Right renal pelvis (tissue), 4 donors: Measurements from ENCODE around the gene LBR. TPM values are rescaled to one million over a fixed set of nuclear protein-coding genes. Genes with fewer than 3 reads are reported as not detected.
"Not testable (repeated sequence)": the region's sequence is repeated elsewhere in the genome, so short reads cannot be mapped to it uniquely, and the experiment has no call there.

Experiments used
- DNase-seq, 4 donors: peaks; one replicate each; pipeline ENCODE4 v3.0.0-alpha.2; 2013; ENCODE audit warnings: low read depth in 4 of 4, low spot score in 3 of 4, missing footprints in 1 of 4
- polyA plus RNA-seq, 4 donors: library from polyadenylated mRNA; unstranded; fragments of 120-200 nt; gene quantifications; one replicate each; pipeline ENCODE4 v1.2.1, GENCODE V29; 2013; ENCODE audit not compliant: insufficient read length in 4 of 4

LBR gene
- polyA plus RNA-seq: 100 to 1,000 TPM in 1 of 4 donors, 10 to 100 TPM in 3; 84.8 to 104 (median 93.6) TPM

GRCh38 chr1:225427235-225428067 is at the start of gene LBR:
TSS of gene LBR (minus strand) at chr1:225428038. CDS start at chr1:225424075, 3,963 bp downstream.
- DNase-seq: peak in 1 of 4 donors; percentile 48

GRCh38 chr1:225477296-225477911 is 49.6 kb upstream of the LBR start:
- no peak for DNase-seq

DNA sequence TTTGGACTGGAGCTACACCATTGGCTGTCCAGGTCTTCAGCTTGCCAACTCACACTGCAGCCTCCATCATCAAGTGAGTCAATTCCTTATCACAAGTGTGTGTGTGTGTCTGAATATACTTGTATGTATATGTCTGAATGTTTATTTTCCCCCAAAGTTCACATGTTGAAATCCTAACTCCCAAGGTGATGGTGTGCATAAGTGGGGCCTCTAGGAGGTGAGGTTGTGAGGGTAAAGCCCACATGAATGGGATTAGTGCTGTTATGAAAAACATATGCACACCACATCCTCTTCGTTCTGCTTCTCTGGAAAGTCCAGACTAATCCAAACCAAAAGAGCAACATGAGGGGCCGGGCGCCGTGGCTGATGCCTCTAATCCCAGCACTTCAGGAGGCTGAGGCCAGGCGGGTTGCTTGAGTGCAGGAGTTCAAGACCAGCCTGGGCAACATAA is 48.7 kb upstream of the LBR start:
- no peak for DNase-seq

- DNase-seq: no peak
Observed at GRCh38 chr1:225476100-225476511, 48.3 kb upstream of the LBR start.

- peak; percentile 47 to 79 (median 50) for DNase-seq
Observed at GRCh38 chr1:225474986-225475820, 47.4 kb upstream of the LBR start.

DNA sequence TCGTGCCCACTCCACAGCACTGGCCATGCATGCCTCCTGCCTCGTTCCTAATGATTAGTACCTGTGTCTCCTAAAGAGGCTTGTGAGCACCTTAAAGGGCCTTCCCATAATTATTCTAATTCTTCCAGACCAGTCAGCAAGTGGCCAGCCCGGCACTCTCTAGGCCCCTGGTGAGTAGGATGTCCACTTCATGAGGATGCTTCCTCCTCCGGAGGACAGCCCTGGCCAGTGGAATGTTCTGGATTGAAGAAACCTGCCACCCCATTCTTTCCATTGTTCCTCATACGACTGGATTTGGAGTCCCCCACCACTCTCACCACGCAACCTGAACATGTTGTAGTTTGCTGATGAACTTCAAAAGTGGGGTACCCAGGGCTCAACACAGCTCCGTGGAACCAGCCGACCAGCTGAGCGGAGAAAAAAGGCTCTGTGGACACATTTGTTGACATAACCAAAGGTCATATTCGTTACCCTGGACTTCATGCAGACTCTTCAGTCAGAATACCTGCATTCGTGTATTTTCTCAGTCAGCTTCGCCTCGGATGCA is 46.7 kb upstream of the LBR start:
- no peak for DNase-seq

- not testable (repeated sequence) for DNase-seq
Observed at GRCh38 chr1:225473676-225474438, 46.0 kb upstream of the LBR start.

DNA sequence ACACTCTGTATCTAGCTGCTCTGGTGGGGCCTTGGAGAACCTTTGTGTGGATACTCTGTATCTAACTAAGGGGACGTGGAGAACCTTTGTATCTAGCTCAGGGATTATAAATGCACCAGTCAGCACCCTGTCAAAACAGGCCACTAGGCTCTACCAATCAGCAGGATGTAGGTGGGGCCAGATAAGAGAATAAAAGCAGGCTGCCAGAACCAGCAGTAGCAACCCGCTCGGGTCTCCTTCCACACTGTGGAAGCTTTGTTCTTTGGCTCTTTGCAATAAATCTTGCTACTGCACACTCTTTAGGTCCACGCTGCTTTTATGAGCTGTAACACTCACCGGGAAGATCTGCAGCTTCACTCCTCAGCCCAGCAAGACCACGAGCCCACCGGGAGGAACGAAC is 45.4 kb upstream of the LBR start:
- DNase-seq: not testable (repeated sequence)

DNA sequence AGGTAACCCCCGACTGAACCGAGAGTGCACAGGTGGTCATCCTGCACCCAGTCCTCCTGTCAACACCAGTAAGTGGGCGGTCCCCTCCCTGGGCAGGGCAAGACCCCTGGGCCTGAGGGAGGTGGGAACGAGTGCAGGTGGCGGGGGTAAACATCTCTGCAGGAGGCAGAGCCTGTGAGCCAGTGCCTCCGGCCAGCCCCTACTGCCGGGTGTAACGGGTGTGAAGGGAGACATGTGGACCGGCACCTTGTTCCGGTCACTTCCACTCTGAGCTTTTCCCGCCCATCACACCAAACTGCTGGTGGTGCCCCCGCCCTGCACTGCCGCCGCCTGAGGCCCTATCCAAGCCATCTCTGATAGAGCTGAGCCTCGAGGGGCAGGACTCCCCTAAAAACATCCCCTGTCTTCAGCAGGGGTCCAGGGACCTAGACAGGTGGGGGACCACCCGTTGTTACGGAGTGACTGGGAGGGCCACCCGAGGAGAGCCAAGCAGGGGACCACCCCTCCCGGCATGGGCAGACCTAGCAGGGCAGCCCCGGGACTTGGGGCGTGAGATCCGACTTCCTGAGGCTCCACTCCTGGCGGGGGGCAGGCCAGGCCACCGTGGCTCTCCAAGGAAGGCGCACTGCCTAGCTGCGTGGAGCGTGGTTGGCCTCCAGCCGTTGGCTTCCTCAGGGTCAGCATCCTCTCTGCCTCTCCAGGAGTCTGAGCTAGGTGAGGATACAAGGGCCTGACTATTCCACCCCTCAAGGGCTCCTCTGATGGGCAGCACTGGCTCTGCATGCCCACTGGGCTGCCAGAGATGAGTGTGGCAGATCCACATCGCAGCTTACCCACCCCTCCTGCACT is 43.8 kb upstream of the LBR start:
- no peak for DNase-seq

GRCh38 chr1:225471109-225471452 is 43.2 kb upstream of the LBR start:
- DNase-seq: no peak

GRCh38 chr1:225470211-225471108 is 42.6 kb upstream of the LBR start:
- no peak for DNase-seq

DNA sequence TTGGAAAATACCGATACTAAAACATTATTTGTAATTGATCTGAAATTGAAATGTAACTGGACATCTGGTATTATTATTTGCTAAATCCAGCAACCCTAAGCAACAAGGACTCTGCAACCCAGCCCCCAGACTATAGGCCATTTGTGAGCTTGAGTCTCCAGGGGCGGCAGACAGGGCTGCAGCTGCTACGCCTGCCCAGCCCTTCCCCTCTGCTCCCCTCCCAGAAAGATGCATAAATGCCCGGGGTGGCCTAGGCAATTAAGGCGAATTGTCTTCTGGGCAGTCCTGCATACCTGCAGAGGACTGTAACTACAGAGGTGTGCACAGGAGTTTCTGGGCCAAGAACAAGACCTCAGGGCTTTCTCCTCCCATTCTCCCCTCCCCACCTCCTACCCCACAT is 41.2 kb upstream of the LBR start:
- no peak for DNase-seq

DNA sequence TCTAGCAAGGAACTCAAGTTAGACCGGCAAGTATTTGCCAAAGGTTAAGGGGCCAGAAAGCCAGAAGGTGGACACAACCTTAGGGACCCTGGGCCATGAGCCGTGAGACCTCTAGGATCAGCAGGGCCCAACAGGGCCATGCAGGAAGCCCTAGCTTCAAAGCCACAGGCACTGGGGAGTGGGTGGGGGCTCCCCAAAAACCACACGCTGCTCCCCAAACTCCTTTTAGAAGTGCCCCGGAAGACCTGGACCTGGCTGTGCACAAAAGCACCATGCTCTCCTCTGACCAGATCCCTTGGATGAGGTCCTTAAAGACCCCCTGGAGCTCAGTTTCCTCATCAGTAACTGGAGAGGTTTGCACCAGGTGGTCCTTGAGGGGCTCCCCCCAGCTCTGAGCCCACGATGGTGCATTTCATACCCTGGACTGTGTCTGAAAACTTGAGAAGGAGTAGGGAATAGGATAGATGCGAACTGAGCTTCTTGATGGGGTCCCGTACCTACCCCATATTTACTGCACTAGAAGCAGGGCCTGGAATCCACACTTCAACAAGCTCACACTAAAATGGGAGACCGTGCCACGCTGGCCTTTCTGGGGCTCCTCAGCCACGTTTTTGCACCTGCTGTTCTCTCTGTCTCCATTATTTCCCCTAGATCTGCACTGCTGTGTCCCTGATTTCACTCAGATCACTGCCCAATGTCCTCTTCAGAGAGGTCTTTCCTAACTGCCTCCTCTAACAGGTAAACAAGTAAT is 40.6 kb upstream of the LBR start:
- no peak for DNase-seq

- no peak for DNase-seq
Observed at GRCh38 chr1:225467193-225468020, 39.6 kb upstream of the LBR start.

DNA sequence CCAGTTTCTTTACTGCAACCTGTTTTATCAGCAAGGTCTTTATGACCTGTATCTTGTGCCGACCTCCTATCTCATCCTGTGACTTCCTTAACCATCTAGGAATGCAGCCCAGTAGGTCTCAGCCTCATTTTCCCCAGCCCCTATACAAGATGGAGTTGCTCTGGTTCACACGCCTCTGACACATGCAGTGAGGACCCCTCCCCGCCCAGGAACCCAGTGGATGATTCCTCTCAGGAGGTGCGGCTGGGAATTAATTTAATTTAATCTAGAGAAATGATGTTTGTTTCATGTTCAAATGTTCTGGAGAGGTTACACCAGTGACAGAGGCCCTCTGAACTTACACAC is 39.0 kb upstream of the LBR start:
- no peak for DNase-seq

DNA sequence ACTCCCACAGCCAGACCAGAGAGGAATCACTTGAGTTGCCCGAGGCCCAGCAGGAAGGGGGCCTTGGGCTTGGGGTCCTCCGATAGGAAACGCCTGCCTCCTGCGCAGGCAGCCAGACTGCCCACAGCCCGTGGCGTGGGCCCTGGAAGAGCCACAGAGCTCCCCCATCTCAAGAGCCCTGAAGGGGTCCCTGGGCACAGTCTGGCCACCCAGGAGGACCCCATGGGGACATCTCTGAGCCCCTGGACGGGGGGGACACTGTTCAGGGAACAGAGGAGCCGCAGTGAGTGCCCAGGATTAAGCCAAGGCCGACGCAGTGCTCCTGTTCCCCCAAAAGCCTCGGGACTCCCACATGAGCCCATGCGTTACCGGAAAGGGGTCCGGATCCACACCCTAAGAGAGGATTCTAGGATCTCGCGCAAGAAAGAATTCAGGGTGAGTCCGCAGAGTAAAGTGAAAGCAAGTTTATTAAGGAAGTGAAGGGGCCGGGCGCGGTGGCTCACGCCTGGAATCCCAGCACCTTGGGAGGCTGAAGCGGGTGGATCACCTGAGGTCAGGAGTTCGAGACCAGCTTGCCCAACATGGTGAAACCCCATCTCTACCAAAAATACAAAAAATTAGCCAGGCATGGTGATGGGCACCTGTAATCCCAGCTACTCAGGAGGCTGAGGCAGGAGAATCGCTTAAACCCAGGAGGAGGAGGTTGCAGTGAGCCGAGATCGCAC is 38.1 kb upstream of the LBR start:
- no peak for DNase-seq
